Ovary (tissue), 9 donors: Measurements from ENCODE around the gene STMP1. TPM values are rescaled to one million over a fixed set of nuclear protein-coding genes. Genes with fewer than 3 reads are reported as not detected.

Experiments used
- DNase-seq, 5 donors: peaks; one replicate each; pipeline ENCODE4 v3.0.0-alpha.2; 2019 to 2020
- H3K27ac ChIP-seq, 2 donors: fragments of 200-600 bp; one replicate each; pipeline versions ENCODE4 v1.5.1 to v1.8.0; 2019 to 2022
- H3K27me3 ChIP-seq: fragments of 200-600 bp; one replicate; pipeline ENCODE4 v1.8.0; 2022
- H3K36me3 ChIP-seq: fragments of 200-600 bp; sonication (generic); one replicate; pipeline ENCODE4 v1.5.1; 2019
- H3K4me1 ChIP-seq: one replicate; pipeline ENCODE4 v1.8.1; 2013; ENCODE audit warnings: mild to moderate bottlenecking, moderate library complexity; ENCODE audit not compliant: insufficient read depth
- H3K4me3 ChIP-seq: fragments of 200-600 bp; sonication (generic); one replicate; pipeline ENCODE4 v1.5.1; 2017
- H3K9me3 ChIP-seq, 2 donors: fragments of 200-600 bp in 1 of 2; sonication (generic) in 1 of 2; one replicate each; pipeline versions ENCODE4 v1.5.1 to v1.8.1; 2013 to 2019; ENCODE audit warnings: mild to moderate bottlenecking in 1 of 2, moderate library complexity in 1 of 2
- CTCF ChIP-seq, 3 donors: fragments of 450-650 bp in 2 of 3; fragments of 200-600 bp in 1 of 3; IDR thresholded peaks; one replicate each; pipeline versions ENCODE4 v1.5.1 to v1.8.0; 2016 to 2022; ENCODE audit warnings: antibody characterized with exemption in 3 of 3, mild to moderate bottlenecking in 1 of 3
- EP300 ChIP-seq: sonication (generic); formaldehyde crosslinking; IDR thresholded peaks from one replicate; pipeline ENCODE4 v1.6.1; 2017; ENCODE audit warnings: antibody characterized with exemption
- POLR2A ChIP-seq: fragments of 450-650 bp; IDR thresholded peaks from one replicate; pipeline ENCODE4 v1.6.1; 2017; ENCODE audit warnings: antibody characterized with exemption, mild to moderate bottlenecking, moderate library complexity
- WGBS, 3 donors: extraction: QIAGEN DNeasy Blood & Tissue Kit in 1 of 3; methylation state at CpG; one replicate each; pipeline versions ENCODE4 v1.1.5 to v1.1.7; 2013 to 2017; 5-methylcytosine and 5-hydroxymethylcytosine counted together
- intact Hi-C, 4 donors: fragments of 100-400 bp; cut with DNase I; formaldehyde crosslinking; loops; one replicate each; pipeline versions ENCODE4 v1.11.0 to v1.15.1; 2022 to 2023
- polyA plus RNA-seq, 2 donors: library from polyadenylated mRNA; stranded (reverse); fragments of 200-250 nt in 1 of 2; fragments of 350-450 nt in 1 of 2; fragmentation: Illumina TruSeq in 1 of 2; extraction: RNeasy Lipid Tissue Mini Kit (QIAGEN cat#74804) in 1 of 2; gene quantifications; one replicate each; pipeline ENCODE4 v1.2.3, GENCODE V29; 2013 to 2014
- total RNA-seq, 7 donors: library from RNA; depleted of rRNA in 2 of 7; stranded (reverse); fragments of >200 nt in 2 of 7; fragmentation: NEBNext Ultra II Directional in 3 of 7; extraction: Animal tissue kit (Norgen Biotek cat#: 25700) in 3 of 7; gene quantifications; one replicate each; pipeline versions ENCODE4 v1.1.0 to v1.2.4, GENCODE V29; 2016 to 2023
- donor health status: DM: no; HTN: no; CAD: no; lungs with moderate emphysema.
- donor health status: DM: no; HTN: no; CAD: no.
- donor health status: Bipolar disorder and iron deficiency.
- donor health status: DM: yes; HTN: yes; CAD: no.
- donor health status: DM: no; HTN: no; CAD: no.
- donor health status: DM: yes; HTN: yes; CAD: no.

STMP1 gene
- total and polyA plus RNA-seq, 9 donors = 11.0 to 24.3 (median 19.7) TPM

- 78 to 95% (median 78%) methylated on average over 3 of the region's 3 CpGs for WGBS, 3 donors
- H3K27ac ChIP-seq = no peak overlapping the region
- no peak for DNase-seq
- TF ChIP-seq EP300 (no peak), POLR2A (no peak), CTCF (IDR thresholded peaks at IDR 0.05) (no peak)
- peaks cover 1% of the 10 kb centered on the region for H3K4me1 ChIP-seq
- H3K36me3 ChIP-seq = no peaks in the 10 kb centered on the region
- no peaks in the 10 kb centered on the region for H3K27me3 ChIP-seq
- intact Hi-C loops = no loop called here
- H3K4me3 ChIP-seq = no peak overlapping the region
- no peaks in the 10 kb centered on the region for H3K9me3 ChIP-seq
Measured at GRCh38 chr7:135682191-135682590, 19.9 kb downstream of the STMP1 start.

- 87 to 90% (median 88%) methylated on average over 3 of the region's 3 CpGs for WGBS, 3 donors
- Histone ChIP-seq H3K27me3 (no peaks in the 10 kb centered on the region), H3K36me3 (no peaks in the 10 kb centered on the region), H3K4me1 (peaks cover 1% of the 10 kb centered on the region), H3K4me3 (no peak overlapping the region), H3K9me3 (no peaks in the 10 kb centered on the region), H3K27ac (no peak overlapping the region)
- intact Hi-C loops = no loop called here
- no peak for DNase-seq
- TF ChIP-seq POLR2A (no peak), EP300 (no peak), CTCF (IDR thresholded peaks at IDR 0.05) (no peak)
Measured at GRCh38 chr7:135683609-135684008, 21.3 kb downstream of the STMP1 start.

DNA sequence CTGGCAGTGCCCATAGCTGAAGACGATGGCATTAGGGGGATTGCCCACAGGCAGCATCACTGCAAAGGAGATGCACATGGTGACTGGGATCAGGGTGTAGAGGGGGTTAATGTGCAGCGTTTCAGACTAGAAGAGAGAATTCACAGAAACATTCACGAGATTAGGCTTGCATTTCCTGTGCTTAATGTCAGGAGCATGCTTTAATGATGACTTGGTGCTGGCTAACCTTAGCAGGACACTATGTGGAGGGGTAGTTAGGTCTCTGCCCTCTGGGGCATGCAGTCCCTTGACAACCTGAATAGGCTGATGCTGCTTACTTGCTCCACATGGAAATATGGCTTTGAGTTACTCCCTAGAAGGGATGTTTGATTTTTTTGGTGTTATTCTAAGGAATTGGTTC lies 21.8 kb downstream of the STMP1 start:
- DNase-seq = no peak
- H3K4me3 ChIP-seq = no peak overlapping the region
- H3K27me3 ChIP-seq = no peaks in the 10 kb centered on the region
- WGBS, 3 donors = 23 to 27% (median 23%) methylated on average over 3 of the region's 3 CpGs
- TF ChIP-seq CTCF (IDR thresholded peaks at IDR 0.05) (no peak), EP300 (no peak), POLR2A (no peak)
- no peak overlapping the region for H3K27ac ChIP-seq
- H3K9me3 ChIP-seq = no peaks in the 10 kb centered on the region
- intact Hi-C loops = no loop called here
- H3K4me1 ChIP-seq = peaks cover 1% of the 10 kb centered on the region
- no peaks in the 10 kb centered on the region for H3K36me3 ChIP-seq

- Histone ChIP-seq H3K9me3 (no peaks in the 10 kb centered on the region), H3K27me3 (no peaks in the 10 kb centered on the region), H3K27ac (no peak overlapping the region), H3K36me3 (no peaks in the 10 kb centered on the region), H3K4me3 (no peak overlapping the region), H3K4me1 (peaks cover 1% of the 10 kb centered on the region)
- TF ChIP-seq EP300 (no peak), CTCF (IDR thresholded peaks at IDR 0.05) (no peak), POLR2A (no peak)
- no peak for DNase-seq
- intact Hi-C loops = no loop called here
- 63 to 78% (median 71%) methylated on average over 5 of the region's 5 CpGs for WGBS, 3 donors
Measured at GRCh38 chr7:135684699-135685098, 22.4 kb downstream of the STMP1 start.
